Coronary artery (tissue), 2 donors: ENCODE measurements around the gene E2F6.

Source experiments
- DNase-seq: peaks from one replicate; pipeline ENCODE4 v3.0.0-alpha.2; 2017; ENCODE audit warnings: low spot score
- H3K27ac ChIP-seq, 2 donors: fragments of 200-600 bp; sonication (generic); one replicate each; pipeline ENCODE4 v1.5.1; 2016 to 2019
- H3K4me3 ChIP-seq: fragments of 200-600 bp; sonication (generic); 2 replicates; pipeline ENCODE4 v1.5.1; 2016; ENCODE audit warnings: mild to moderate bottlenecking, moderate library complexity
- TF ChIP-seq, protein P1 (sequence below): fragments of 200-600 bp; sonication (generic); IDR thresholded peaks from one replicate; pipeline ENCODE4 v1.5.1; 2019; ENCODE audit warnings: antibody characterized with exemption

E2F6 gene

DNA sequence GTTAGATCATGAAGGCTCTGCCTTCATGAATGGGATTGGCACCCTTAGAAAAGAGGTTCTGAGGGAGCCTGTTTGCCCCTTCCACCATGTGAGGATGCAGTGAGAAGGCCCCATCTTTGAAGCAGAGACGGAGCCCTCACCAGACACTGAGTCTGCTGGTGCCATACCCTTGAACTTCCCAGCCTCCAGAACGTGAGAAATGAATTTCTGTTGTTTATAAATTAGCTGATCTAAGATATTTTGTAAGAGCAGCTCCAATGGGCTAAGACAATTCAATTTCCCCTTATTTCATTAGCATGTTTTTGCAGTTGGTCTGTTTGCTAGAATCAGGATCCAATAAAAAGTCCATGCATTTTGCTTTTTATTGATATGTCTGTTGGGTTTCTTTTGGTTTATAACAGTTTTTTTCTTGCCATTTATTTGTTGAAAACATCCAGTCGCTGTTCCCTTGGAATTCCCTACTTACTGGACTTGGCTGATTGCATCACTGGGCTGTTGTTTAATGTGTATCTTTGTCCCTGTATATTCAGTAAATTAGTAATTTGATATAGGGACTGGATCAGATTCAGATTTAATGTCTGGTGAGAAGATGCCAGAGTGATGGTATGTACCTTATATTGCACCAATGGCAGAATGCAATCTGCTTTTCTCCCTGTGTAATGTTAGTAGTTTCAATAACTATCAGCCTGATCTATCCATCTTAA, 43.8 kb upstream of the E2F6 start:
- TF ChIP-seq, protein P1, sequence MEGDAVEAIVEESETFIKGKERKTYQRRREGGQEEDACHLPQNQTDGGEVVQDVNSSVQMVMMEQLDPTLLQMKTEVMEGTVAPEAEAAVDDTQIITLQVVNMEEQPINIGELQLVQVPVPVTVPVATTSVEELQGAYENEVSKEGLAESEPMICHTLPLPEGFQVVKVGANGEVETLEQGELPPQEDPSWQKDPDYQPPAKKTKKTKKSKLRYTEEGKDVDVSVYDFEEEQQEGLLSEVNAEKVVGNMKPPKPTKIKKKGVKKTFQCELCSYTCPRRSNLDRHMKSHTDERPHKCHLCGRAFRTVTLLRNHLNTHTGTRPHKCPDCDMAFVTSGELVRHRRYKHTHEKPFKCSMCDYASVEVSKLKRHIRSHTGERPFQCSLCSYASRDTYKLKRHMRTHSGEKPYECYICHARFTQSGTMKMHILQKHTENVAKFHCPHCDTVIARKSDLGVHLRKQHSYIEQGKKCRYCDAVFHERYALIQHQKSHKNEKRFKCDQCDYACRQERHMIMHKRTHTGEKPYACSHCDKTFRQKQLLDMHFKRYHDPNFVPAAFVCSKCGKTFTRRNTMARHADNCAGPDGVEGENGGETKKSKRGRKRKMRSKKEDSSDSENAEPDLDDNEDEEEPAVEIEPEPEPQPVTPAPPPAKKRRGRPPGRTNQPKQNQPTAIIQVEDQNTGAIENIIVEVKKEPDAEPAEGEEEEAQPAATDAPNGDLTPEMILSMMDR: no peak
- Histone ChIP-seq H3K27ac (no peak overlapping the region), H3K4me3 (no peak overlapping the region)
- DNase-seq: no peak

DNA sequence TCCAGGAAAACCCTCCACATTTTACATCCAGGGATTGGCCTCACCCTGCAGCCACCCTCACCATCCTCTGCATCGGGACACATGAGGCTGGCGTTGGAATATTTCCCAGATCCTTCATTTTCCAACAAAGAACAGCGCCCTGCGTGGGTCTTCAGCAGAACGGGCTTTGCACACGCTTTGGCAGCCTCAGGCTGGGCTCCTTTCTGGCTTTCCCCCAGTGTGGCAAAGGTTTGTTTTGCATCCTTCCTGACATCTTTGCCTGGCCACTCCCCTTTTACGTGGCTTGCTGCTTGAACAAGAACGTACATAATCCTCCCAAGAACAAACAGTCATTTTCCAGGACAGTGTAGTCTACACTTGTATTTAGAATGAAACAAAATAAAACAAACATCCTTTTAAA, 42.3 kb upstream of the E2F6 start:
- DNase-seq: no peak
- H3K27ac ChIP-seq: no peak overlapping the region

DNA sequence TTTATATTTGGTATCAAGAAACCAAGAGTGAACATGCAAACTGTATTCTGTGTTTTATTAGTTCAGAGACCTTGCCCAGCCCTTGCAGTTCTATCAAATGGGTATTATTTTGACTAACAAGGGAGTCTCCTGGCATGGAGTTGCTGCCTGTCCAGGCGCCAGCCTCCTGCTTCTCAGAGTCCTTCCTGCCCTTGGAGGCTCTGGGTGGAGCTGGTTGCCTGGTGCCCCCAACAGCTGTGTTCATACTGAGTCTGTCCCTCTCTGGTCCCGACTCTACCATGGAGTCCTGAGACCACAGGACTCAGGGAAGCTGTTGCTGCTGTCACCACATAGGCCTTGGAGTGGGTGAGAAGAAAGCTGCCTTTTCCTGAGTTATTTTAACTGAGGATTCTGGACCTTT, 41.6 kb upstream of the E2F6 start:
- Histone ChIP-seq H3K4me3 (no peak overlapping the region), H3K27ac (no peak overlapping the region)
- DNase-seq: no peak
- TF ChIP-seq, protein P1: no peak

More for the DNA sequence above, 42.3 kb upstream of the E2F6 start:
- H3K4me3 ChIP-seq: no peak overlapping the region
- TF ChIP-seq, protein P1: no peak

DNA sequence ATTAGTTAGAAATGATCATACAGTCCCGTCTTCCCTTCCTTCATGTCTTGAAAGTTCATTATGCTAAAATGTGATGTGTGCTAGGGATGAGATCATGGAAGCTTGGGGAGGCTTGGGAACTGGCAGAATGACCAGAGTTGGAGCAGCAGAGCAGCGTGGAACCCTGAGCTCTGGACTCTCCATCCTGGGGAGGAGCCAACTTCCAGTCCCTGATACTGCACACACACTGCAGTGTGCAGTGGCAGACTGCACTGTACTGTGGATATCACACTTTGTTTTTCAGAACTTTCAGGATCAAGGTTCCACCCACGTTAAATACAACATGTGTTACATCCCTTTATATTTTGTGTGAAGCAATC, 40.6 kb upstream of the E2F6 start:
- TF ChIP-seq, protein P1: no peak
- no peak for DNase-seq
- Histone ChIP-seq H3K27ac (no peak overlapping the region), H3K4me3 (no peak overlapping the region)

DNA sequence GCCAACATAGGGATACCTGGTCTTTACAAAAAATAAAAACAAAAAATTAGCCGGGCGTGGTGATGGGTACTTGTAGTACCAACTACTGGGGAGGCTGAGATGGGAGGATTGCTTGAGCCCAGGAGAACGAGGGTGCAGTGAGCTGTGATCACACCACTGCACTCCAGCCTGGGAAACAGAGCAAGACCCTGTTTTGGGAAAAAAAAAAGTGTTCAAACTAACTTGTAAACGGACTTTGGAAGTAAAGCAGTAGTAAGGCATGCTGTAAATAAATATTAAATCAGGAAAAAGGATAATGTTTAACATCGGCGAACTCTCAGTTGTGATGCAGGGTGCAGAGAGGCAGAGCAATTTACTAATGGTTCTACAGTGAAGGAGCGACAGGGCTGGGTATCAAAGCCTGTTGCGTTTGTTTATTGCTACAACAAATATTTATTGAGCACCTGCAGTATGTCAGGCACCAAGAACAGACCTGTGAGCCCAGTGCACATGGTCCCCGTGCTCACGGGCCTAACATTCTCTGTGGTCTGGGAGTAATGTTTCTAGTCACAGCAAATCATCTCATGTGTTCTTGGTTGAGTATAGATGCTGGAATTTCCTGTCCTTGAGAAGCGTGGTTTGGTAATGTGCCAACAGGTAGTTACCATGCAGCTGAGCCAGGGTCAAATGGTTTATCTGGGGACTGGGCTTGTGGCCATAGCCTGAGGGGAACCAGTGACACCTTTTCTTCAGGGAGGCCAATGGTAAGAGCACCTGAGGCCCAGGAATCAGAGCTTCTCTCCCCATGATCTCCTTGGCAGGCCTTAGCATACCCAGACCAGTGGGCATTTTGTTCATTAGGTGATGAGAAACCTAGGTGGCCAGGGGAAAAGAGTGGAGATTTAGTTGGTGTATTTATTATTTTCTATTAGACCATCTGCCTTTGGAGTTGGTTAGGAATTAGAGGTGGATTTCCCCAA, 40.0 kb upstream of the E2F6 start:
- H3K27ac ChIP-seq: no peak overlapping the region
- TF ChIP-seq, protein P1: no peak
- H3K4me3 ChIP-seq: no peak overlapping the region
- no peak for DNase-seq

DNA sequence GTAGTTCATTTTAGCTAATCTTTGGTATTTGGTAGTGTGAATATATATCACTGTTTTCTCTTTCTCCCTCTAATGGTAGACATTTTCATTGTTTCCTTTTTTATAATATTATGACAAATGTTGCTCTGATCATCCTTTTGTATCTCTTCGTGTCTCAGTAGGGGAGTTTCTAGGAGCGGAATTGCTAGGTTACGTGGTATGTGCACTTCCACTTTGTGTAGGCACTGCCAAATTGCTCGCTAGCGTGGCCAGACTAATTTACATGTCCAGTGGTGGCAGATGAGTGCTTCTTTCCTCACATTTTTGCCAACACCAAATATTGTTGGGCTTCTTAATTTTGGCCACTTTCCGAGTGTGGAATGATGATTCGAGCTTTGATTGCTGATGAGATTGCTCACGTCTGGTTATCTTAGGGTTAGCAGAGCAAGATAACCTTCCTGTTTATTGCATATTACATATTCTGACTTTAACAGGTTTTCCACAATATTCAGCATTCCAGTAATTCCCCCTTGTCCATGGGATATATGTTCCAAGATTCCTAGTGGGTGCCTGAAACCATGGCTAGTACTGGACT, 37.5 kb upstream of the E2F6 start:
- DNase-seq: no peak
- H3K27ac ChIP-seq: no peak overlapping the region
- TF ChIP-seq, protein P1: no peak
- H3K4me3 ChIP-seq: no peak overlapping the region
